HepG2 (cell line): ENCODE measurements around the gene CASKIN2. TPM values are rescaled to one million over a fixed set of nuclear protein-coding genes. Genes with fewer than 3 reads are reported as not detected.

Experiments
- HNRNPK ChIP-seq: fragments of 200-400 bp; formaldehyde crosslinking; IDR thresholded peaks from 2 replicates; pipeline ENCODE4 v1.6.1; 2018; ENCODE audit warnings: low read length, low read depth, moderate library complexity, mild to moderate bottlenecking; ENCODE audit not compliant: poor library complexity, severe bottlenecking
- MYNN ChIP-seq: sonication (generic); formaldehyde crosslinking; IDR thresholded peaks from 2 replicates; pipeline ENCODE4 v1.4.0; 2020; ENCODE audit warnings: mild to moderate bottlenecking, low read depth, missing genetic modification reagents
- PAXIP1 ChIP-seq: sonication (generic); formaldehyde crosslinking; conservative IDR thresholded peaks from 2 replicates; pipeline ENCODE4 v1.4.0; 2020; ENCODE audit warnings: mild to moderate bottlenecking, missing genetic modification reagents, moderate library complexity
- PCBP1 ChIP-seq: fragments of 200-400 bp; formaldehyde crosslinking; IDR thresholded peaks from 2 replicates; pipeline ENCODE4 v1.6.1; 2017; ENCODE audit warnings: mild to moderate bottlenecking, low read depth, low read length, borderline replicate concordance
- PRMT3 ChIP-seq: sonication (generic); formaldehyde crosslinking; IDR thresholded peaks from 2 replicates; pipeline ENCODE4 v1.8.1; 2022; ENCODE audit warnings: low read depth, mild to moderate bottlenecking, moderate library complexity, missing genetic modification reagents, borderline replicate concordance
- REL ChIP-seq: sonication (generic); formaldehyde crosslinking; conservative IDR thresholded peaks from 2 replicates; pipeline ENCODE4 v1.8.0; 2022; ENCODE audit warnings: mild to moderate bottlenecking, missing genetic modification reagents, moderate library complexity
- SOX6 ChIP-seq, 2 experiments: fragments of 450-650 bp in 1 of 2; sonication (generic) in 1 of 2; formaldehyde crosslinking in 1 of 2; IDR thresholded peaks; 2 replicates each; pipeline versions ENCODE4 v1.4.0 to v1.6.1; 2017 to 2020; ENCODE audit warnings: antibody characterized with exemption in 1 of 2, mild to moderate bottlenecking in 1 of 2, missing genetic modification reagents in 1 of 2
- SRSF1 ChIP-seq: fragments of 200-400 bp; formaldehyde crosslinking; optimal IDR thresholded peaks from 2 replicates; pipeline ENCODE3; 2017; ENCODE audit warnings: mild to moderate bottlenecking, low read depth, low read length, moderate library complexity
- ZNF816 ChIP-seq: sonication (generic); formaldehyde crosslinking; IDR thresholded peaks from 2 replicates; pipeline ENCODE4 v1.8.0; 2022; ENCODE audit warnings: missing genetic modification reagents, mild to moderate bottlenecking, borderline replicate concordance
- polyA plus RNA-seq, 8 experiments: library from polyadenylated mRNA; depleted of rRNA in 3 of 8; stranded (reverse) in 7 of 8; unstranded in 1 of 8; fragments of >200 nt; fragmentation: Illumina TruSeq in 4 of 8; extraction: Trizol in 4 of 8; gene quantifications; 2 replicates each; pipeline versions ENCODE4 v1.2.1 to v1.2.3, GENCODE V29; 2011 to 2016; ENCODE audit warnings: low read depth in 4 of 8, missing spikeins in 1 of 8, mixed read lengths in 1 of 8; ENCODE audit not compliant: insufficient read depth in 1 of 8
- total RNA-seq, 5 experiments: library from RNA; depleted of rRNA; stranded (reverse); fragments of >200 nt; fragmentation: Illumina TruSeq; extraction: Trizol; gene quantifications; 2 replicates each; pipeline ENCODE4 v1.2.3, GENCODE V29; 2016; ENCODE audit warnings: low read depth in 1 of 5
- TF ChIP-seq, protein P1 (sequence below): sonication (generic); formaldehyde crosslinking; IDR thresholded peaks from 2 replicates; pipeline ENCODE4 v1.5.0; 2020; ENCODE audit warnings: mild to moderate bottlenecking, missing genetic modification reagents, moderate library complexity
- TF ChIP-seq, protein P2 (sequence below): sonication (generic); formaldehyde crosslinking; IDR thresholded peaks from 2 replicates; pipeline ENCODE4 v1.9.0; 2021; ENCODE audit warnings: missing genetic modification reagents, borderline replicate concordance

The CASKIN2 gene
- total and polyA plus RNA-seq, 2 of the 13 experiments (the other 11 are each of a cell fraction or from before 2014, with no cell fraction given): 5.2 to 7.8 TPM

DNA sequence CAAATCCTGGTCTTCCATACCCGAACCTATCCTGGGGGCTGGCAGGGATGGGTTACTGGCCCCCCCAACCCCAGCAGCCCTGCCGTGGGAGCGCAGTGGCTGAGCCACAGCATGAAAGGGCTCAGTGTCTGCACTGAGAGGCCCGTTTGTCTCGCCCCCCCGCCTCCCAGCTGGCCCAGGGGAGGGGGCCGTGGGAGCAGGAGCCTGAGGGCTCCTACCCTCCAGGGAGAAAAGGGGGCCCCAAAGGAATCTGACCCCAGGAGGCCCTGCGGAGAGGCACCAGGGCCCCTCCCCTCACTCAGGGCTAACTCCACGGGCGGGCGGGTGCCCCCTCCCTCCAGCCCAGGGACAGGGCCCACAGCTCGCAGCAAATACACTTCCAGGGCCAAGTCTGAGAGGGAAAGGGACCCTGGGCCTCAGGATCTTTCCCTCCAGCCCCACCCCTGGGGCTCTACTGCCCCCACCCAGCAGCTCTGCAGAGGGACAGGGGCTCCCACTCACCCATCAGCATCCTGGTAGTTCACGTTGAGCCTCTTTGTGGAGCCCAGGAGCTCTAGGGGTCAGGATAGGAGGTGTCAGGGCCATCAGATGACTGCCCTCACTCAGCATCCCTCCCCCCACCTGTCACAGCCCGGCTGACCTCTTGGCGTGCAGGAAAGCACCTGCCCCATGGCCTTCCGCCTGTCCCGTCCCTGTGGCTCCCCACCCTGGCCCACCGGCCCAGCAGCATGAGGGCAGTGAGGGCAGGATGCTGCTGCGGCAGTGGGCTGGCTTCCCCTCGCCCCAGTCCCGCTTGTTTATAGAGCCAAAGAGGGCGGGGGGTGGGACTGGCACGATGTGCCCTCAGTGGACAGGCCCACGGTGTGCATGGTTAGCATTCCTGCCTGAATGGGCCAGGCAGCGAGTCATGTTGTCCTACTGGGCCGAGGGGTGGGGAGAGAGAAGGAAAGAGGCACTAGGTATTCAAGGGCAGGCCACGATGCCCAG lies 7.3 kb downstream of the CASKIN2 start (continued):
- TF ChIP-seq PAXIP1 (peak; percentile 73), HNRNPK (peak; percentile 34), MYNN (CRISPR knock-in tag) (no peak), ZNF816 (CRISPR knock-in tag) (no peak), SOX6 (IDR thresholded peaks at IDR 0.05) (no peak), SOX6 (CRISPR knock-in tag; IDR thresholded peaks at IDR 0.05) (peak; percentile 19; the same call in 1 of the 2 replicates), PCBP1 (0 out of 2 replicates have a peak, but pooled peaks have one; percentile 70), SRSF1 (peak; percentile 99), PRMT3 (CRISPR knock-in tag) (no peak), REL (CRISPR knock-in tag) (no peak)
- TF ChIP-seq, protein P1, sequence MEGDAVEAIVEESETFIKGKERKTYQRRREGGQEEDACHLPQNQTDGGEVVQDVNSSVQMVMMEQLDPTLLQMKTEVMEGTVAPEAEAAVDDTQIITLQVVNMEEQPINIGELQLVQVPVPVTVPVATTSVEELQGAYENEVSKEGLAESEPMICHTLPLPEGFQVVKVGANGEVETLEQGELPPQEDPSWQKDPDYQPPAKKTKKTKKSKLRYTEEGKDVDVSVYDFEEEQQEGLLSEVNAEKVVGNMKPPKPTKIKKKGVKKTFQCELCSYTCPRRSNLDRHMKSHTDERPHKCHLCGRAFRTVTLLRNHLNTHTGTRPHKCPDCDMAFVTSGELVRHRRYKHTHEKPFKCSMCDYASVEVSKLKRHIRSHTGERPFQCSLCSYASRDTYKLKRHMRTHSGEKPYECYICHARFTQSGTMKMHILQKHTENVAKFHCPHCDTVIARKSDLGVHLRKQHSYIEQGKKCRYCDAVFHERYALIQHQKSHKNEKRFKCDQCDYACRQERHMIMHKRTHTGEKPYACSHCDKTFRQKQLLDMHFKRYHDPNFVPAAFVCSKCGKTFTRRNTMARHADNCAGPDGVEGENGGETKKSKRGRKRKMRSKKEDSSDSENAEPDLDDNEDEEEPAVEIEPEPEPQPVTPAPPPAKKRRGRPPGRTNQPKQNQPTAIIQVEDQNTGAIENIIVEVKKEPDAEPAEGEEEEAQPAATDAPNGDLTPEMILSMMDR (CRISPR knock-in tag): peak; percentile 3; the same call in 1 of the 2 replicates
- TF ChIP-seq, protein P2, sequence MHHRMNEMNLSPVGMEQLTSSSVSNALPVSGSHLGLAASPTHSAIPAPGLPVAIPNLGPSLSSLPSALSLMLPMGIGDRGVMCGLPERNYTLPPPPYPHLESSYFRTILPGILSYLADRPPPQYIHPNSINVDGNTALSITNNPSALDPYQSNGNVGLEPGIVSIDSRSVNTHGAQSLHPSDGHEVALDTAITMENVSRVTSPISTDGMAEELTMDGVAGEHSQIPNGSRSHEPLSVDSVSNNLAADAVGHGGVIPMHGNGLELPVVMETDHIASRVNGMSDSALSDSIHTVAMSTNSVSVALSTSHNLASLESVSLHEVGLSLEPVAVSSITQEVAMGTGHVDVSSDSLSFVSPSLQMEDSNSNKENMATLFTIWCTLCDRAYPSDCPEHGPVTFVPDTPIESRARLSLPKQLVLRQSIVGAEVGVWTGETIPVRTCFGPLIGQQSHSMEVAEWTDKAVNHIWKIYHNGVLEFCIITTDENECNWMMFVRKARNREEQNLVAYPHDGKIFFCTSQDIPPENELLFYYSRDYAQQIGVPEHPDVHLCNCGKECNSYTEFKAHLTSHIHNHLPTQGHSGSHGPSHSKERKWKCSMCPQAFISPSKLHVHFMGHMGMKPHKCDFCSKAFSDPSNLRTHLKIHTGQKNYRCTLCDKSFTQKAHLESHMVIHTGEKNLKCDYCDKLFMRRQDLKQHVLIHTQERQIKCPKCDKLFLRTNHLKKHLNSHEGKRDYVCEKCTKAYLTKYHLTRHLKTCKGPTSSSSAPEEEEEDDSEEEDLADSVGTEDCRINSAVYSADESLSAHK: no peak
